Stimulated activated CD4-positive, alpha-beta T cell treated with anti-CD3 and anti-CD28 coated beads, Interleukin-15, amount 100 ng/mL, for 1 hour (primary cell): ENCODE data around the gene MYEOV.
A peak's percentile ranks its signal among the peaks of the same experiment; 100 is the strongest.

Experiments used
- DNase-seq, 2 donors: peaks; one replicate each; pipeline ENCODE4 v3.0.0-alpha.2; 2020; ENCODE audit warnings: low read depth in 1 of 2, low spot score in 1 of 2

Gene MYEOV

DNA sequence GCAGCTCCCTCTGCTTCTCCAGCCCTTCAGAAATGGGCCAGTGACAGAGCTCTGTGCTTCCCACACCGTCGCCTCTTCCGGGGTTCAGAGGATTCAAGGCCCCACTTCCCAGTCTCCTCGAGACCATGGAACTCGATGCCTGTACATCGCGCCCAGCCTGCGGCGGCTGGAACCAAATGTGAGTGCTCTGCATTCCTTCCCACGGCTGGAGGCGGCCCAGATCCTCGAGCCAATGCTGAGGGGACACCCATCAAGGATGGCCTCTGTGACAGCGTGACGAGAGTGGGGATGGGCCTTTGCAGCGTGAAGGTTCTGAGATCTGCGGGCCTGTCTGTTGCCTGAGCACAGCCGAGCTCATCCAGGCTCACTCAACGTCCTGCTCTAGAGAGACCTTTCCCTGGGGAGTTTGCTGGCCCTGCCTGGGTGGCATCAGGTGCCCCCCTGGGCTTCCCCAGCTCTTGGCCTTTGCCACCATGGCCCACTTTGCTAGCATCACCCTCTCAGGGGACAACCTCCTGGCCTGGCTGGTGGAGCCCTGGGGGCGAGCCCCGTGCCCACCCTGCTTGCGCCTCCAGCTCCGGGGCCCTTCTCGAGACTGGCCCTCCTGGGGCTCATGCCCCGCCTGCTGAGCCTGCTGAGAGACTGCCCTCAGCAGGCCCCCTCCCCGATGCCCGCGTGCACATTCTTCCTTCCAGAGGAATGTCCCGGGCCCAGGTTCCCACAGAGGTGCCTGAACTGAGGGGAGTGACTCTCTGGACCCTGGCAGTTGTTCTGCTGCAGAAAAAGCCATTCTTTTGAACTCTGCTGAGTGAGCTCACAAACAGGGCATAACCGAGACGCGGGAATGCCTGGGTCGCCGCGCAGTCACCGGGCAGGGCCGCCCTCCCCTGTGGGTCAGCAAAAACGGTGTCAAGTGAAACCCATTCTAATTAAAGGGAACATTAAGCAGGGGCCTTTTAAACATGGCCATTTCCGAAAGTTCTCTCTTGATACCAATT is 7.3 kb upstream of the MYEOV start:
- DNase-seq: no peak

DNA sequence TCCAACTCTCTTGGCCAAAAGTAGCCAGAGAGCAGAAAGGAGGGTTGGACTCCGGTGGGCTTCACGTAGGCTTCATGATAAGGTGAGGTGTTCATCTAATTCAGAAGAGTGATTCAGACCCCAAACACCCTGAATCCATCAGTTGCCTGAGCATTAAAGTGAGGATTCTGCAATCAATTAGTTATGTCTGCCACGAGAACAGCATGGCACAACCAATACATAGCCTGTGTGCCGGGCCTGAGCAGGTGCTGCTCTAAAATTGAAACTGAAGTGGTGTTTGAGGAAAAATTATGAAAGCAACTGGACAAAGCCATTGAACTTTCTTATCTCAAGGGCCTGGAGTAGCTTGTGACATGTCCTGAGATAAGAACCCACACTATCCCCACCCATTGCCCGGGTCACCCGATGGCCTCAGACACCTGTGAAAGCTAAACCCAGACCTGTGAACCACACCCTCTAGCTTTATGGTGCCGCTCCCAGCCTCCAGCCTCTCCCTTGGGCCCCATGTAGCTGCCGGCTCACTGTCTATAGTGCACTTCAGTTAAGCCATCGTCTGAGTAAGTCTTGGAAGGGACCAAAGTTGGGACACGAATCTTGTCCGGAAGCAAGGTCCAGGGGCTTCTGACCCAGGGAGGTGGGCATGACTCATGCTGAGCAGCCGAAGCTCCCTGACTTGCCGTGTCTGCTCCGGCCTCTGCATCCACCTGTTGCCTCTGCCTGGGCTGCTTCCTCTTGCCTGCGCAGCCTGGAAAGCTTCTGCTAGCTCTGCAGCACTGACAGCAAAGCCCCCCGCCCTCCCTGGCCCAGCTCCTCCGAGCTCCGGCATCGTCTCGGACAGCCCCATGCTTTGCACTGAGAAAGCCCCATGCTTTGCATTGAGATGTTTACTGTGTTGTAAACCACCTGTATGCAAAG is 5.7 kb upstream of the MYEOV start:
- DNase-seq: no peak

DNA sequence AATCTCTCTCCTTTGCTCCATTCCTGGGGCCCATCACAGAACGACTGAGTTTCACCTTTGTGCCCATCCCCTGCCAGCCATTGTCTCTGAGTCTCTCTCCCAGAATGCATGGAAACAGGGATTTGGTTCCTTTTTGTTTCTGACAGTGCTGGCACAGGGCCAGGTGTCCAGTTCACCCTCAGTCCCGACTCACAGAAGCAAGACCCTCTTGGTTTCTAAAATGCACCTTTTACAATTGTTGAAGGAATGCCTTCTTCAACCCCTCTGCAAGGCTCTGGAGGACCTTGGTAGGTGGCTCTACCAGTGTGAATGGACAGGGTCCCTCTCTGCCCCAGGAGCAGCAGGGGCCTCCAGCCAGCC is 5.1 kb upstream of the MYEOV start:
- no peak for DNase-seq

DNA sequence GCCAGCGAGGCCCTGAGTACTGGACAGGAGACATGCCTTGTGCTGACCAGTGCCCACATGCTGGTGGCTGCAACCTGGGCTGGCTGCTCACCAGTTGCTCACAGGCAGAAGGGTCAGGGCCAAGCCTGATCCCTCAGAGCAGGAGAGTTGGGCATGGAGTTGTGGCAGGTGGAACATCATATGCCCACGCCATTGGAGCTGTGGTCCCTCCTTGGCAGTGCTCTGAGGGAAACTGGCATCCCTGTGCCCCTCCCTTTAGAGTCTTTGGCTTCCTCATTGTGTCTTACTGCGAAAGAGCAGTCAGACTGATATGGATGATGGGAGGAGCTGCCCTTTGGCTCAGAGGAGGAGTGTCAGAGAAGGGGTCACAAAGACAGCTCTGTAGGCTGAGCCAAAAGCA is 3.1 kb upstream of the MYEOV start:
- DNase-seq: no peak

DNA sequence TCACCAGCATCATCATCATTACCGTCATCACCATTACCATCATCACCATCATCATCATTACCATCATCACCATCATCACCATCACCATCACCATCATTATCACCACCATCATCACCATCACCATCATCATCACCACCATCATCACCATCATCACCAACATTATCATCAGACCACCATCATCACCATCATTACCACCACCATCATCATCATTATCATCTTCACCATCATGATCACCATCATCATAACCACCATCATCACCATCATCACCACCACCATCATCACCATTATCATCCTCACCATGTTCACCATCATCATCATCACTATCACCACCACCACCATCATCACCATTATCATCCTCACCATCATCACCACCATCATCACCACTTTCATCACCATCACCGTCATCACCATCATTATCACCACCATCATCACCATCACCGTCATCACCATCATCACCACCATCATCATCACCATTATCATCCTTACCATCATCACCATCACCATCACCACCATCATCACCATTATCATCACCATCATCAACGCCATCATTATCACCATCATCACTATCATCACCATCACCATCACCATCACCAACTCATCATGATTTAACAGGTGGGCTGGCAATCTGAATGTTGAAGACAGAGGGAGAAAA is 2.4 kb upstream of the MYEOV start:
- no peak for DNase-seq

DNA sequence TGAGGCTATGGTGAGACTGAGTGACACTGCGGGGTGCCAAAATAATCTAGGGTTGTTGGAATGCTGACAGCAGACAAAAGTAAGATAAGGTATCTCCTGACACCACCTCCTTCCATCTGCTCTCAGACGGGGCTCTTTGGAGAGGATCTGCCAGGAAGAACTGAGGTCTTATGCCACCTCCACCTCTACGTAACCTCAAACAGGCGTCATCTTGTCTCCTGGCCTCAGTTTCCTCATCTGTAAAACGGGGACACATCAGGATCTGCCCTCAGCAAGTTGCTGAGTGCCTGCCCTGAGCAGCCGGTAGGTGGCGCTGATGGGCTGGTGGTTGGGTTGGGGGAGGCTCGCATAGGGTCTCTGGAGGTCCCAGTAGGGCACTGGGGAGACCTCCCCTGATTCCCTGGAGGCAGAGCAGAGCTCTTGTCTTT is 1.7 kb upstream of the MYEOV start:
- DNase-seq: peak in 1 of 2 donors; percentile 48

DNA sequence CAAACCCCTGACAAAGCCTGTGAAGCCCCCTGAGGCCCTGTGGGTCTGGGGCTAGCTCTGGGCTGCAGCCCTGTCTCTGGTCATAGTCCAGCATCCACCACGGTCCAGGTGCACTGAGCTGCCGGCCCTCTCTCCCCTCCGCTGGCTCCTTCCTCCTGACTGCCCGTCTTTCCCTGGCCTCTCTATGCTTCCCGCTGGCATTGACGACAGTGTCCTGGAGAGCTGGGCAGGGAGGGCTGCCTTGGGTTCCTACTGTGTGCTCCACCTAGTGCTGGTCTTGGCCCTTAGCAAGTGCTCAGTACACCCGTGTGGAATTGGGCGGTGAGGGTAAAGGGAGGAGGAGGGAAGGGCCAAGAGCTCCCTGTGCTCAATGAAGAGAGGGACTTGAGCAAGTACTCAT is 868 bp upstream of the MYEOV start:
- no peak for DNase-seq

DNA sequence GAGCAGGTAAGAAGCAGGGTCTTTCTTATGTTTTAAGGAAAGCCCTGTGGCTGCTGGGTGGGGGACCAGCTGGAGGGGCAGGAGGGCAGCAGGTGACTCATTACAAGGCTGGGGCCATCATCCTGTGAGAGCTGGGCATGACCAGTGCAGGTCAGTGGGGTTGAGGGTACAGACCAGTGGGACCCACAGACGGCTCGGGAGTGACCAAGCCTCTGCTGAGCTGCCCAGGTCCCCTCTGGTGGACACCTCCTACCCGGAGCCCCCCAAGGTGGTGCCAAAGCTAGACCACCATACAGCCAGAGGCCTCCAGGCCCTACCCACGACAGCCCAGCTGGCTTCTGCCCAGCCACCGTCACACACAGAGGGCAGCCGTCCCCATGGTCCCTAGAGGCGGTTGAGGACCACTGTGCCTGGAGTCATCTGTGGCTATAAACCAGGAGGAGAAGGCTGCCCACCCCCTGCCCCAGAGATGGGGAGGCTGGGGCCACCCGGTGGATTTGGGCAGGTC is 670 bp downstream of the MYEOV start:
- no peak for DNase-seq

DNA sequence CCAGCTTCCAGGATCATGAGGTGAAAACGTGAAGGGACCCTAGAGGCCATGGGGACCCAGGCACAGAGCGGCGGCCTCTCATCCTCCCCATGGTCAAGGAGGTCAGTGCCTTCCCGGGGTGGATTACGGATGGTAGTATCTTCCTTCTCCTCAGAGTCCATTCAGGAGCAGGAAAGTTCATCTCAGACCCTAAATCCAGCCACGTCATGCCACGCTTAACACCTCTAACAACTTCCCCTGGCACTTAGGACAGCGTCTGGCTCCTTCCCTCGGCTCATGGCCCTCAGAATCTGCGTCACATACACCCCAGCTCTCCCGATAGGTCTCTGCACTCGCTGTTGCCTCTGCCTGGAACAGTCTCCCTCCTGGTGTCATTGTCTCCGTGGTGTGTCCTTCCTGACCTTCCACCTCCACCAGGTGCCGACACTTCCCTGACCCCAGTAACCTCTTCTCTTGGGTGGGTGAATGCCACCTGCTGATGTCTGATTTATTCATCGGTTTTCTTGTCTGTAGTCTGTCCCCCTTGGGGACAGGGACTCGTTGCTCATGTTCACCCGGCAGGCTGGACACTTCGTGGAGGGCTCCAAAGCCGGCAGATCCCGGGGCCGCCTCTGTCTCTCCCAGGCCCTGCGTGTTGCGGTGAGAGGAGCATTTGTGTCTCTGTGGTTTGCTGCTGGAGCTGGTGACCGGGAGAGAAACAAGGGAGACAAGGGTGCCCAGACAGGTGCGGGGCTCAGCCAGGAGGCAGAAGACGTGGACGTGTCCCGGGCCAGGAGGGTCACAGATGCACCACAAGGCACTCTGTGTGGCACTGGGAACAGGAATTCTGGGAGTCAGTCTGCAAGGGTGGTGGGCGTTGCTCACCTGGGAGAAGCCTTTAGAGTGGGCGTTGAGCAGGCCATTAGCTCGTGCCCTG is 1.4 kb downstream of the MYEOV start:
- no peak for DNase-seq

DNA sequence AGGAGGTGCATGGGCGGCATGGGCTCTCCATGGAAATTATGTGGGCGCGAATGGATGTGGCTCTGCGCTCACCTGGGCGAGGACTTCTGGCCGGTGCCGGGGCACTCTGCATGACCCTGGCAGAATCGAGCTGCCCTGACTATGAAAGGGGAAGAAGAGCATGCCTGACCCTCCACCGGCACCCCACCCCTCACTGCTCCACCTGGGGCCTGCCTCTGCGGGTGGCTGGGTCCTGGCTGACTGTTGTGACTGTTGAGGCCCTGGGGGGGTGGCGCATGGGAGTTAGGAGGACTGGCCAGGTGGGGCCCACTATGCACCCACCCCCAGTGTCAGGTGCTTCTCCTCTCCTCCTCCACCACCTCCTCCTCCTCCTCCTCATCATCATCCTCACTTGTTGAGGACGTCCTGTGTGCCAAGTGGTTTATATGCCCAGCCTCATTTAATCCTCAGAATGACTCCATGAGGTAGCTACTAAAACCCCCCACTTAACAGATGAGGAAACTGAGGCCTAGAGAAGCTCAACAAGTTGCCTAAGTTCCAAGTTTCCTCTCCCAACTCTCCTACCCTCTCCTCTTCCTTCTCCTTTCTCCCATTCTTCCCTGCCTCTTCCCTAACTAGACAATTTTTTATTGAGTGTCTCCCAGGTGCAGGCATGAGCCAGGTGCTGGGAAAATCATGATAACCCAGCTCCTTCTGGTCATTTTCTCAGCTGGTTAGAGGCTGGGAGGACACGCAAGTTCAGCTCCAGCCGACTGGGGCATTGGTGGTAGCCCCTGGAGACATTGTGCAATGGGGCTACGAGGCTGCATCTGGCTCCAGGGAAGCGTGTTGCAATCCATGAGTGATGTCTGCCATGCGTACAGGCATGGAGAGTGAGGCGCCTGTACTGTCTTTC is 2.3 kb downstream of the MYEOV start:
- no peak for DNase-seq

DNA sequence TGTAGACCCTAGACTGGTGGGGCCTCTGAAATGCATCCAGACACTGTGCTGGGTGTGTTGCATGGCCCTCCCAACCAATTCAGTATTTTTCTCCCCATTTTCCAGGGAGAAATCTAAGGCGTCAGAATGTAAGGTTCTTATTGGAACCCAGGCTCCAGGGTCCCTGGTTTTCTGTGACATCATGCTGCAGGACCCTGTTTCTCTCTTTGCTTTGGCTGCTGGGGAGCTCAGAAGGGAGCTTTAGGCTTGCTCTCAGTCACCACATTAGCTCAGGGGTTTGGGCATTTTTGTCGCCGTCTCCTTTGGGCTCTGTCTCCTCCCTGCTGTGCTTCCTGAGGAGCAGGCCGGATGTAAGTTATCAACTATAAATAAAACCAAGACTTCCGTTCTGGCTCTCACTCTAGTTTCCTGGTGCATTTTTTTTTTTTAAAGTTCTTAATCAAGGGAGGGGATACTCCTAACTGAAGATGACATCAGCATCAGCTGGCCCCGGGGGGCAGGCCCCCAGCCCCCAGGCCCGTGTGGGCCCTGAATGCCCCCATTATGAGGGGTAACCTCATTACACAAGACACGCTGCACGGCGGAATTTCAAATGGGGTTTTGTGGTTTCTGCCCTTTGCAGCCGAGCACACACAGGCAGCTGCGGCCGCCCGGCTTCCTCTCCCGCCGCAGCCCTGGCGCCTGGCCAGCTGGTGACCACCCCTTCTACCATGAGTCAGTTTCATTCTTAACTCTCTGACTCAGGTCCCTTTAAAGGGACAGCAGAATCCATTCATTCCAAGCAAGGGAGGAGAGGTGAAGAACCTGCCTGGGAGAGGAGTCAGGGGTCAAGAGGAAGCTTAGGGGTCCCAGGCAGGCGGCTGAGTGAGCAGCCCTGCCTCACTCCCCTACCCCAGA is 3.2 kb downstream of the MYEOV start:
- peak; percentile 49 to 53 for DNase-seq

DNA sequence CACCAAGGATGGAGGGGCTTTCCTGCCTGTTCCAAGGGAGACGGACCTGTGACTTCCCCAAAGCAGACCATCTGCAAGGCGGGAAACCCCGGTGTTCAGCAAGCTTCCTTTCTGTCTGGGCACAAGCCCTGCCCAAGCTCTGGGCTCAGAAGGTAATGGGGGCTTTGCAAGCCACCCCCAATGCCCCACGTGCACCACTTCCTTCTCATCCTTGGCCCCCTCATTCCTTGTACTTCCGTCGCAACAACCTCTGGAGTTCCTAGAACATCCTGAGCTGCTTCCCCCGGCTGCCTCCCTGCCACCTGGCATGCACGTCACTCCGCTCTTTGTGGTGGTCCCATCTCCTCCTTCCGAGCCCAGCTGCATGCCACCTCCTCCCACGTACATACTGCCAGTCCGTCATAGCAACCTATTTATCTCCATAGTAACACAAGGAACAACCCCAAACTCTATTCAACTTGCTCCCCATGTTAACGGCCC is 3.9 kb downstream of the MYEOV start:
- DNase-seq: no peak

DNA sequence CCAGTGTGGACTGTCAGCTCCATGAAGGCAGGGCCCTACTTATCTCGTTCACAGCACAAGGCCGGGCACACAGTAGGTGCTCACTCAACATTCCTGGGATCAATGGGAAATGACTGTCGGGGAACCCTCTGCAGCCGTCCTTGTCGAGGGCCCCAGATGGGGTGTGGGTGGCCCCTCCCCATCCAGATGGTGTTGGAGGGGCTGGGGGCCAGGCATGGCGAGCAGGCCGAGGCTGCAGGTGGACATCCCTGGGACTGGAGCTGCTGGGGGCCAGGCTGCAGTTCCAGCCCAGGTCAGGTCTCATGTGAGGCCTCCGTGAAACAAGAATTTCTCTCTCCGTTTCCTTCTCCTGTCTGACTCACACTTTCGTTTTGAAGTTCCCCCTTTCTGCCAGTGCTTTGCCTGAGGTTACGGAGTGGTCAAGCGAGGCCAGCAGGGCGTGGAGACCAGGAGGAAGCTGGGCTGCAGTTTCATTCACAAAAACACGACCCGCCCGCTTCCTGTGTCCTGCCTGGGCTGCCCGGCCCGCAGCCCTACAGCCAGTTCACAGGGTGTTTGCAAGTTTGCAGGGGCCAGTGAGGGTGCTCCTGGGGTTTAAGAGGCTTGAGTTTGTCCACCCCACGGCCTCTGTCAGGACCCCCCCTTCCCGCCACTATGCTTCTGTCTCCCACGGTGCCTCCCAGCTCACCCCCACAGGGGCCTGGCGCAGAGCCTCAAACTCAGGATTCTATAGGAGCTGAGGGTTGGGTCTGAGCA is 4.5 kb downstream of the MYEOV start:
- DNase-seq: no peak

DNA sequence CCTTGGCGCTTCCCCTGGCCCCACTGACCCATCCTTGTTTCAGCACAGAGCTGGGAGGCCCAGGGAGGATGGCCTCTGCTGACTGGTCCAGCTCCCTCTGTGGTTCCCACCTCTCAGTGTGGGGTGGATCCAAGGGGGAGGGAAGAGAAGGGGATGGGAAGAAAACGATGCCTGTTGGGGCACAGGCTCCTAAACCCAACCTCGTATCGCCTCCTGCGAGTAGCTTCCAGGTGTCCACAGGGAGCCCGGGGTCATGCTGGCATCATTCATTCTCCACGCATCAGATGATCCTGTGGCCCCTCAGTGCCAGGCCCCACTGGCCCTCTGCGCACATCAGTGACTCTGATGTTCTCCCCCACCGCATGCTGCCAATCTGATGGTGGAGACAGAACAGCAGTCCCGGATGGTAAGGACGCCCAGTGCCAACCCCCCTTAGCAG is 5.1 kb downstream of the MYEOV start:
- DNase-seq: no peak

DNA sequence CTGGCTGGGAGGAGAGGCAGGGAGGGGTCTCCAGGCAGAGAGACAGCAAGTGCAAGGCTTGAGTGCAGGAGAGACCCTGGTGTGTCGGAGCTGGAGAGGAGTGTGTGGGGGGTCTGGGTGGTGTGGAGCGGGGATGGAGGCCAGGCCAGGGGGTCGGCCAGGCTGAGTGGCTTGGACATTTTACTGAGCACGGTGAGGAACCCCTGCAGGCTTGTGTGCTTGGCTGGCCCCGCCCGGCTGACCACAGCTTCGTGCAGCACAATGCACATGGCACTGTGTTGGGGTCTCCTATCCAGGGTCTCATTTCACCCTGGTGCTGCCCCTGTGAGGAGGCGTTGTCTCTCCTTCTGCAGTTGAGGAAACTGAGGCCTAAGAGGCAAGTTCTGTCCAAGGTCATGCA is 5.6 kb downstream of the MYEOV start:
- DNase-seq: no peak

DNA sequence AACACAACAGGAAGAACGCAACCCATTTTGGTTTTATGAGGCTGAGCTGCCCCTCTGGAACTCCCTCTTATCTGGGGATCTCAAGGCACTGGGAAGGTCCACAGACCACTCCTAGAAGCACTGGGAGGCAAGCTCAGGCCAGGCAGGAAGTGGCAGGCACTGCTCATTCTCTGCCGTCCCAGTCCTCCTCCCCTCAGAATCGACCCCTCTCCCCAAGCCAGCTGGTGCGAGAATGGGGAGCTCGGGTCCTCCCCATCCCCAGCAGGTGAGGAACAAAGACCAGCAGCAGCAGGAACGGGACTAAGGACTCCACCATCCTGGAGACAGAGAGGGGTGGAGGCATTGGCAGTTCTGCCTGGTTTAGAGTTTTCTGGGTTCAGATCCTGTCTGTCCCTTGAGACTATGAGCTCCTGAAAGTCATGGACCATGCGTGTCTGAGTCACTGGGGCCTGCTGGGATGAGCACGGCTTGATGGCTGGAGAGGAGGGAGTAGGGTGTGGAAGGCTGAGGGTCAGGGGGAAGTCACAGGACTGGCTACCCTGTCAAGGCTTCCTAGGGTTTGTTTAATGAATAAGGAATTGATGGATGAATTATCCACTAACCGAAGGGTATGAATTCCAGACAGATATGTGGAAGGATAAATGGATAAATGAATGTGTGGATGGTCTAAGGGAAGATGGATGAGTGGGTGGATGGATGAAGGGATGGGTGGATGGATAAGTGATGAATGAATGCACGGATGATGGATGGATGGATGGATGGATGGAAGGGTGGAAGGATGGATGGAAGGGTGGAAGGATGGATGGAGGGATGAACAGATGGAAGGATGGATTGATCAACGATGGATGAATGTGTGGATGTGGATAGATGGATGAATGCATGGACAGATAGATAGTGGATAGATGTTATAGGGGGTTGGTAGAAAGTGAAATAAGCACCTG is 6.4 kb downstream of the MYEOV start:
- DNase-seq: no peak
